Calu3 (cell line): Measurements from ENCODE around the gene LPCAT1. TPM values are rescaled to one million over a fixed set of nuclear protein-coding genes. Genes with fewer than 3 reads are reported as not detected.

Source experiments
- BruUV-seq: library from RNA; stranded (reverse); fragments of 400-500 nt; replicated peaks from 2 replicates; lab custom pipeline; 2021; lab: Mats Ljungman, UMichigan
- CTCF ChIA-PET: fragments of 300-600 bp; sonication (Branson Sonifier 250); formaldehyde crosslinking; loops from one replicate; lab custom pipeline; 2022; ENCODE audit warnings: antibody characterized with exemption; lab: Charles Lee
- DNase-seq: peaks from one replicate; pipeline ENCODE4 v3.0.0; 2022
- H3K27ac Mint-ChIP-seq: one replicate; pipeline ENCODE4 v1.8.0; 2022; ENCODE audit warnings: mixed read lengths; ENCODE audit not compliant: unreplicated experiment
- H3K27me3 Mint-ChIP-seq: one replicate; pipeline ENCODE4 v1.8.0; 2022; ENCODE audit warnings: mixed read lengths; ENCODE audit not compliant: unreplicated experiment
- H3K36me3 Mint-ChIP-seq: one replicate; pipeline ENCODE4 v1.8.0; 2022; ENCODE audit warnings: mild to moderate bottlenecking, moderate library complexity, mixed read lengths; ENCODE audit not compliant: insufficient read depth, unreplicated experiment
- H3K4me1 Mint-ChIP-seq: one replicate; pipeline ENCODE4 v1.8.0; 2022; ENCODE audit warnings: mild to moderate bottlenecking, low read depth, mixed read lengths; ENCODE audit not compliant: unreplicated experiment
- H3K4me3 Mint-ChIP-seq: one replicate; pipeline ENCODE4 v1.8.0; 2022; ENCODE audit warnings: mild to moderate bottlenecking, low read depth, moderate library complexity, mixed read lengths; ENCODE audit not compliant: unreplicated experiment
- H3K9me3 Mint-ChIP-seq: one replicate; pipeline ENCODE4 v1.8.0; 2022; ENCODE audit warnings: low read depth, mixed read lengths; ENCODE audit not compliant: unreplicated experiment
- CTCF ChIP-seq: fragments of 200-600 bp; IDR thresholded peaks from one replicate; pipeline ENCODE4 v1.8.0; 2022; ENCODE audit warnings: antibody characterized with exemption; ENCODE audit not compliant: unreplicated experiment
- intact Hi-C: fragments of 100-400 bp; cut with micrococcal nuclease; formaldehyde crosslinking; loops from one replicate; pipeline ENCODE4 v1.10.0; 2022; ENCODE audit not compliant: unreplicated experiment
- total RNA-seq: library from RNA; stranded (reverse); gene quantifications from 2 replicates; pipeline ENCODE4 v1.2.3, GENCODE V29; 2022

LPCAT1 gene
- total RNA-seq, 1 experiment from 2014 or later = 42.3 TPM

- peaks cover 36% of the 10 kb centered on the region for H3K27me3 Mint-ChIP-seq
- CTCF ChIA-PET = no interaction called here
Observed at GRCh38 chr5:1547236-1547635, 23.5 kb upstream of the LPCAT1 start.

GRCh38 chr5:1546556-1546955, 22.8 kb upstream of the LPCAT1 start:
- no peak overlapping the region for H3K27ac Mint-ChIP-seq
- DNase-seq = no peak
- no peak overlapping the region for H3K4me3 Mint-ChIP-seq
- H3K4me1 Mint-ChIP-seq = peaks cover 20% of the 10 kb centered on the region
- H3K36me3 Mint-ChIP-seq = peaks cover 9% of the 10 kb centered on the region
- H3K27me3 Mint-ChIP-seq = peaks cover 30% of the 10 kb centered on the region
- CTCF ChIA-PET = interaction anchor here (1.7 kb wide), 1 partner anchor 34 kb away, joined by 4 read pairs; no protein-coding TSS in a partner anchor
- no TSS peak for BruUV-seq
- H3K9me3 Mint-ChIP-seq = no peaks in the 10 kb centered on the region
- intact Hi-C loops = no loop called here
- TF ChIP-seq CTCF = no peak

More at GRCh38 chr5:1547236-1547635, 23.5 kb upstream of the LPCAT1 start:
- DNase-seq = no peak
- BruUV-seq = no TSS peak
- no peaks in the 10 kb centered on the region for H3K9me3 Mint-ChIP-seq
- H3K27ac Mint-ChIP-seq = no peak overlapping the region
- no peak overlapping the region for H3K4me3 Mint-ChIP-seq
- peaks cover 20% of the 10 kb centered on the region for H3K4me1 Mint-ChIP-seq
- H3K36me3 Mint-ChIP-seq = peaks cover 9% of the 10 kb centered on the region
- intact Hi-C loops = no loop called here
- TF ChIP-seq CTCF = no peak

- Mint-ChIP-seq H3K36me3 (peaks cover 9% of the 10 kb centered on the region), H3K4me3 (no peak overlapping the region), H3K27me3 (peaks cover 25% of the 10 kb centered on the region), H3K27ac (no peak overlapping the region), H3K9me3 (no peaks in the 10 kb centered on the region), H3K4me1 (peaks cover 20% of the 10 kb centered on the region)
- TF ChIP-seq CTCF = no peak
- CTCF ChIA-PET = interaction anchor here (0.6 to 1.7 kb wide), 3 partner anchors 9 to 88 kb away, joined by 4 to 10 read pairs (median 7); no protein-coding TSS in a partner anchor
- intact Hi-C loops = no loop called here
- no TSS peak for BruUV-seq
- peak; percentile 47 for DNase-seq
Observed at GRCh38 chr5:1545805-1546355, 22.1 kb upstream of the LPCAT1 start.

DNA sequence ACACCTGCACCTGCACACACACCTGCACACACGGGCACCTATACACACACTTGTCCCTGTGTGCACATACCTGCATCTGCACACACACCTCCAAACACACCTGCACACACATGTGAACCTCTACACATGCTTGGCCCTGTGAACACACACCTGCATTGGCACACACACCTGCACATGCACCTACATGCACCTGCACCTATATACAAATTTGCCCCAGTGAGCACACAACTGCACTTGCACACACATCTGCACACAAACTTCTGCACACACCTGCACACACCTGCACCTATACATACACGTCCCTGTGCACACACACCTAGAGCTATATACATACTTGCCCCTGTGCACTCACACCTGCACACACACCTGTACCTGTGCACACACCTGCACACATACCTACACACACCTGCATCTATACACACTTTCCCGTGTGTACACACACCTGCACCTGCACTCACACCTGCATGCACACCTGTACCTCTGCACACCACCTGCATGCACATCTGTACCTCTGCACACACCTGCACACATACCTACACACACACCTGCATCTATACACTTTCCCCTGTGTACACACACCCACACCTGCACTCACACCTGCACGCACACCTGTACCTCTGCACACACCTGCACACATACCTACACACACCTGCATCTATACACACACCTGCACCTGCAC, 21.5 kb upstream of the LPCAT1 start:
- Mint-ChIP-seq H3K4me3 (no peak overlapping the region), H3K9me3 (no peaks in the 10 kb centered on the region), H3K27ac (no peak overlapping the region), H3K27me3 (peaks cover 19% of the 10 kb centered on the region), H3K4me1 (peaks cover 20% of the 10 kb centered on the region), H3K36me3 (peaks cover 9% of the 10 kb centered on the region)
- intact Hi-C loops = no loop called here
- DNase-seq = no peak
- CTCF ChIA-PET = interaction anchor here (0.6 to 1.7 kb wide), 3 partner anchors 10 to 89 kb away, joined by 4 to 10 read pairs (median 7); no protein-coding TSS in a partner anchor
- BruUV-seq = no TSS peak
- TF ChIP-seq CTCF = no peak
